GM18873 (cell line): ENCODE data around the gene RPS27A.
"Not testable (repeated sequence)": the region's sequence is repeated elsewhere in the genome, so short reads cannot be mapped to it uniquely, and the experiment has no call there.

Experiments
- ATAC-seq: cut with Tn5 transposase; IDR thresholded peaks from one replicate; pipeline ENCODE4 v1.9.1; 2021; ENCODE audit warnings: mild to moderate bottlenecking, moderate library complexity, moderate number of reproducible peaks; ENCODE audit not compliant: unreplicated experiment, low FRiP score

The RPS27A gene

DNA sequence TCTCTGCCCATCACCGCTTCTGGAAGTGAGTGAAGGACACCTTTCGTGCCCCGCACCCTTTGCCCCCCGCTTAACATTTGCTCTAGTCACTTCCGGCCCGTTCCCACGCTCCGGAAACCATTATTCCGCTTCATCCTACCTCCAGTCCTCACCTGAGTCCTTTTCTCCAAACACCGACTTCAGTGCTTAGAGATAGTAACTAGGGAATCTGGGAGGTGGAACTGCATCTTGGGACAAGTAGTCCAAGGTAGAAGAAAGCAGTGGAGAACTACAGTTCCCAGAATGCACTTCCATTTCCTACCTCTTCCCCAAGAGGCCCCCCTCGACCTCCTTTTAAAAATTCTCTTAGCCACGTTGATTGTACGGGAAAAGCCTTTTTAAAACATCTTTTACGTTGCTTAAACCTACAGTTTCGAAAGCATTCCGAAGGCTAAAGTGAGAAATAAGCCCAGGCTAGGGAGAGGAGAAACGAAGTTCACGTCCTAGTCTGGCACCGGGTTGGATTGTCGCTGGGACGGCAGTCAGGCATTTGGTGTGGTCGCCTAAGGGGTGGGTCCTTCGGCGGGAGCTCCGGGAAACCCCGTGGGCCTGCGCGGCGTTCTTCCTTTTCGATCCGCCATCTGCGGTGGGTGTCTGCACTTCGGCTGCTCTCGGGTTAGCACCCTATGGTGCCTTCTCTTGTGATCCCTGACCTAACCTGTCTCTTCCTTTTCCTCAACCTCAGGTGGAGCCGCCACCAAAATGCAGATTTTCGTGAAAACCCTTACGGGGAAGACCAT is at the start of gene RPS27A, which contains the start of gene CLHC1:
Gene RPS27A (plus strand): TSS at position 605 of the 779 bp plus-strand sequence. CDS start 137 bp downstream, at position 742.
Gene CLHC1 (minus strand): TSS at position 210 of the 779 bp plus-strand sequence. CDS start 9,882 bp downstream, outside the sequence.
- peak; percentile 91 for ATAC-seq

DNA sequence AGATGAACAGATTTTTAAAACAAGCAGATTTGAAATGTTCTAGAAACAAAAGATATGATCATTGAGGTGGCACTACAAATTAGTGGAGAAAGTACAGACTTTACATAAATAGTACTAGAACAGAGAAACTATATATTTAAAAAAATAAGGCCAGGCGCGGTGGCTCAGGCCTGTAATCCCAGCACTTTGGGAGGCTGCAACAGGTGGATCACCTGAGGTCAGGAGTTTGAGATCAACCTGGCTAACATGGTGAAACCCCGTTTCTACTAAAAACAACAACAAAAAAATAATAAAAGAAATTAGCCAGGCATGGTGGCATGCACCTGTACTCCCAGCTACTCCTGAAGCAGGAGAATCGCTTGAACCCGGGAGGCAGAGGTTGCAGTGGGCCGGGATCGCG is 45.7 kb upstream of the RPS27A start:
- ATAC-seq, result not testable (repeated sequence)

DNA sequence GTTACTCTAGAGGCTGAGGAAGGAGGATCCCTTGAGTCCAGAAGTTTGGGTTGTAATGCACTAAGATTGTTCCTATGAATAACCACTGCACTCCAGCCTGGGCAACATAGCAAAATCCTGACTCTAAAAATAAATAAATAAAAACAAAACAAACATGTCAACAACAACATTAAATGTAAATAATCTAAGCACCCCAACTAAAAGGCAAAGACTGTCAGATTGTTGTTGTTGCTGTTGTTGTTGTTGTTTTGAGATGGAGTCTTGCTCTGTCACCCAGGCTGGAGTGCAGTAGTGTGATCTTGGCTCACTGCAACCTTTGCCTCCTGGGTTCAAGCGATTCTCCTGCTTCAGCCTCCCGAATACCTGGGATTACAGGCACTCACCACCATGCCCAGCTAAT is 40.6 kb upstream of the RPS27A start:
- not testable (repeated sequence) for ATAC-seq

DNA sequence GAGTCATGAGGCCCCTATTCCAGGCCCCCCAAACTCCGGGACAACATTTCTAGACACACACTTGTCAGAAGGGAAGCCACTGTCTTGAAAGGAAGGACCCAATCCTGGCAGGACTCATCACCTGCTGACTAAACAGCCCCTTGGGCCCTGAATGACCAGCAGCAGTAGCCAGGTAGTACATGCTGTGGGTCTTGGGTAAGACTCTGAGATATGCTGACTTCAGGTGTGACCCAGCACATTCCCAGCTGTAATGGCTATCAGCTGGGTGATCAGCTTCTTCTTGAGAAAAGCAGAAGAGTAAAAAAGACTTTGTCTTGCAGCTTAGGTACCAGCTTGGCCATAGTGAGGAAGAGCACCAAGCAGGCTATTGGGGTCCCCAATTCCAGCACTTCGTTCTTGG is 36.0 kb upstream of the RPS27A start:
- no peak for ATAC-seq

DNA sequence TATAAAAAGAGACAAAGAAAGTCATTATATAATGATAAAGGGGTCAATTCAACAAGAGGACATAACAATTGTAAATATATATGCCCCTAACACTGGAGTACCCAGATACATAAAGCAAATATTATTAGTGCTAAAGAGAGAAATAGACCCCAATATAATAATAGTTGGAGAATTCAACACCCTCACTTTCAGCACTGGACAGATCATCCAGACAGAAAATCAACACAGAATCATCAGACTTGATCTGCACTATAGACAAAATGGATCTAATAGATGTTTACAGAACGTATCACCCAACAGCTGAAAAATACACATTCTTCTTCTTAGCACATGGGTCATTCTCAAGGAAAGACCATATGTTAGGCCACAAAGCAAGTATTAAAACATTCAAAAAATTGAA is 32.1 kb upstream of the RPS27A start:
- no peak for ATAC-seq

DNA sequence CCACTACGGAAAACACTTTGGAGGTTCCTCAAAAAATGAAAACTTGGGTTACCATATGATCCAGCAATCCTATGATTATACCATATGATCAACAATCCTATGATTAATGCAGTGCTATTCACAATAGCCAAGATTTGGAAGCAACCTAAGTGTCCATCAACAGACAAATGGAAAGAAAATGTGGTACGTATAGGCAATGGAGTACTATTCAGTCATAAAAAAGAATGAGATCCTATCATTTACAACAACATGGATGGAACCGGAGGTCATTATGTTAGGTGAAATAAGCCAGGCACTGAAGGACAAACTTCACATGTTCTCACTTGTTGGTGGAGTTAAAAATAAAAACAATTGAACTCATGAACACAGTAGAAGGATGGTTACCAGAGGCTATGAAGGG is 28.0 kb upstream of the RPS27A start:
- ATAC-seq, result no peak

DNA sequence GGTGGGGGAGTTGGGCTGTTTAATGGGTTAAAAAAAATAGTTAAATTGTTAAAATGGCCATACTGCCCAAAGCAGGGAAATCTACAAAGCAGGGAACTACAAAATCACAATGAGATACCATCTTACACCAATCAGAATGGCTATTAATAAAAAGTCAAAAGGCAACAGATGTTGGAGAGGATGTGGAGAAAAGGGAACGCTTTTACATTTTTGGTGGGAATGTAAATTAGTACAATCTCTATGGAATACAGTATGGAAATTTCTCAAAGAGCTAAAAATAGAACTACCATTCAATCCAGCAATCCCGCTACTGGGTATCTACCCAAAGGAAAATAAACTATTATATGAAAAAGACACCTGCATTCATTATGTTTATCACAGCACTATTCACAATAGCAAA is 27.5 kb upstream of the RPS27A start:
- ATAC-seq, result no peak

DNA sequence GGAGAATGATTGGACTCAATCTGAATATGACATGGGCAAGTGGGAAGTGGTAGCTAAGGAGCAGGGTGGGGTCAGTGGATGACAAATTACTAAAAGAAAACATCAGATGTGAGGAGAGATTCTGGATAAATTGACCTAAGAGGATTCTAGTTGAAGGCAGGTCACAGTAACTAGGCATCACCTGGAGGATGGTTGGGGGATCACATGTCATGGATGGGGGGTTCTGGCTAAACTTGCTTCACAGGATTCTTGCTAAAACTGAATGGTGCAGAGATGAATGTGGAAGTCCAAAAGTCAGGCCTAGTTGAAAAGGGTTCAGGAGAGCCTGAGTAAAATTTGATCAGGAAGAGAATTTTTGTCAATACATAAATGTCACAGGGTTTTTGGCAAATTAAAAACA is 18.7 kb upstream of the RPS27A start:
- ATAC-seq, result no peak

DNA sequence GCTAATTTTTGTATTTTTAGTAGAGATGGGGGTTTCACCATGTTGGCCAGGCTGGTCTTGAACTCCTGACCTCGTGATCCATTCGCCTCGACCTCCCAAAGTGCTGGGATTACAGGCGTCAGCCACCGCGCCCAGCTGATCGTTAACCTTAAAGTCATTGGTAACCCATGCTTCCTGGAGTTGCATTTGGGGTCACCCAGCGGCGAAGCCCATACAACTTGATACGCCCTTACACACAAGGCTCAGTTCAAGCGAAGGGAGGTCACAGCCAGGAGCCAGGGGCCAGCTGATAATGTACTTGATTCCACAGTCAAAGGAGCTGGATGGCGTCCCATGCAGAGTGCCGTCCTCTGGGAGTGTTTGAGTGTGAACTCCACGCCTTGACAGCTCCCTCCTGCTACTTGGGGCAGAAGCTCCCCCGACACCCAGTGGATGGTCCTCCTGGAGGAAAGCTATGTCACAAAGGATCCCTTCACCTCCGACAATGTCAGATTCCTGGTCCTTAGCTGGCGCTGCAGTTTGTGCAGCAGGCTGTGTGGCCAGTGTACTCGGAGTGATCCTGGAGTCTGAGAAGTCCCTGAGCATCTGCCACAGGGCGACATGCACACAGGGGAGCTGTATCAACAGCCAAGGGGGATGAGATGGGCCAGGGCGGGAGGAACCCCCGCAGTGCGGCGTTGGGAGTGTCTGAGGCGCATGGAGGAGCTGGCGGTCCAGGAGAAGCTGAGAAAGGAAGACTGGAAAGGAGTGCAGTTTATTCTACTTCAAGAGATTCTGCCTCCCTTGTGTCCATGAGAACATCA is 8.3 kb upstream of the RPS27A start:
- ATAC-seq, result no peak

DNA sequence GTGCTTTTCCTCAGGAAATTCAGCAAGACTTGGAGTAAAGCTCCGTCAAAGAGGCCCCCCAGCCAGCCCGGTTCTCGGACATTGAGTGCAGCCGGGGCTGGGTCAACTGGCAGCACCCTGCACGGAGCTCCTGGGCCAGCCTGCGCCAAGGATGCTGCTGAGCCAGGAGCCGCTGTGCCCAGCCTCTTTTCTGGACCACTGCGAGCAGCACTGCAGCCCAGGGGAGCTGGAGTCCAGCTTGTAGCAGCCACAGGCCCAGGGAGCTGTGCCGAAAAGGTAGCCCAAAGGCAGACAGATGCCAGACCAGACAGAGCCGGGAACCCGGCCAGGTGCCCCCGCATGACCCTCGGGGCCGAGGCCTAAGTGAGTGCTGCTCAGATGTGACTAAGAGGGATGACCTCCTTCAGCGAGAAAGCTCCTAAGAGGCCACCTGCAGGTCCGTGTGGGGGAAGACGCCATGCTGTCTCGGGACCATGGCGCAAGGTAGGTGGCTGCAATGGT is 7.7 kb upstream of the RPS27A start:
- ATAC-seq, result no peak

DNA sequence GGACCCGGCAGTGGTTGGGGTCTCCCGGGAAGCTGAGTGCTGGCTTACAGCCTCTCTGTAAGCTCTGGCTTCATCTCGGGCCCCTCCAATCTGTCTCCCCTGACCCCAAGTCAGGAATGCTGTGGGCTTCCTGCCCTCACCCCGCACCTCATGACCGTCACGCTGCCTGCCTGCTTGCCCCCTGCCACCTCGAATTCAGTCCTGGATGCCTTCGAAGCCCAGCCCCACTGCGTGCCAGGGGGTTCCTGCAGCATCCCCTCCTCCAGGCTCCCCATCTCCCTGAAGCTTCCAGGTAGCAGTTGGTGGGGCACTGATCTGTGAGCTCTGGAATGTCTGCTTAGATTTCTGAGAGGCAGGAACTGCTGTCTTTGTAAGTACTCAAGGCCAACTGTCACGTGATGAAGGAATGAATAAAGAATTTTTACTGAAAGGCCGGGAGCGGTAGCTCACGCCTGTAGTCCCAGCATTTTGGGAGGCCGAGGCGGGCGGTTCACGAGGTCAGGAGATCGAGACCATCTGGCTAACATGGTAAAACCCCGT is 6.9 kb upstream of the RPS27A start:
- no peak for ATAC-seq

DNA sequence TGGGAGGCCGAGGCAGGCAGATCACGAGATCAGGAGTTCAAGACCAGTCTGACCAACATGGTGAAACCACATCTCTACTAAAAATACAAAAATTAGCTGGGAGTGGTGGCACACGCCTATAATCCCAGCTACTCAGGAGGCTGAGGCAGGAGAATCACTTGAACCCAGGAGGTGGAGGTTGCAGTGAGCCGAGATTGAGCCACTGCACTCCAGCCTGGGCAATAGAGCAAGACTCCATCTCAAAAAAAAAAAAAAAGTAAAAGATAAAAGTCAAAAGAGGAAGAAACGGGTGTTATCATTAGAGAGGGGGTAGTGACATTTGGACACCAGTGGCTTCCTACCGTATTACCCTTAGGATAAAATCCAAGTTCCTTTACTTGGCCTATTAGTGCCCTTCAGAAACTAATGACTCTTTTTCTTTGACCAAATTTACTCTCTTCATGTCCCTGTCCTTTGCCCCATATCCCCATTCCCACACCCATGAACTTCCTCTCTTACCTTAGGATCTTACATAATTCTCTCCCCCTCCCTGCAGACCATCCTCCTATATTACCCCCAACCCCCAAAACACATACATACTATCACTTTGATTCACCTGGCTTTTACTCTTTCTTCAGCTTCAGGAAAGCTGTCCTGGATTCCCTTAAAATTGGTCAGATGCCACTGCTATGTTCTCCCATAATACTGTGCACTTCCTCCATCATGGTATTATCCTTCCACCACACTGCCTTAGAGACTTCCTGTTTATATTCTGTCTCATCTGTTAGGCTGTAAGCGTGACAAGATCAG is 4.9 kb upstream of the RPS27A start:
- ATAC-seq, result not testable (repeated sequence)

DNA sequence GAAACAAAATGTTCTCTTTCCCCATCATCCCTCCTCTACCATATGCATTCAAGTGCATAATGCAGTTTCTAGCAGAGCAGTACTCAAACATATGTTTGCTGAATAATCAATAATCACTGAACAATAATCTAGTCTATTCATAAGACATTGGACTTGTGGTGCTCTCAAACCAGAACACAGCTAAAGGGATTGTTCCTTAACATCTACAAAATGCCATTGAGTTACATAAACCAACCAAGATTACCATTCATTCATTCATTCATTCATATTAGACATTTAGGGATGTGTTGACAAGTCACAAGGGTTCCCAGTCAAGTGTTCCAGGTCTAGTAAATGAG is 4.3 kb upstream of the RPS27A start:
- ATAC-seq, result no peak

DNA sequence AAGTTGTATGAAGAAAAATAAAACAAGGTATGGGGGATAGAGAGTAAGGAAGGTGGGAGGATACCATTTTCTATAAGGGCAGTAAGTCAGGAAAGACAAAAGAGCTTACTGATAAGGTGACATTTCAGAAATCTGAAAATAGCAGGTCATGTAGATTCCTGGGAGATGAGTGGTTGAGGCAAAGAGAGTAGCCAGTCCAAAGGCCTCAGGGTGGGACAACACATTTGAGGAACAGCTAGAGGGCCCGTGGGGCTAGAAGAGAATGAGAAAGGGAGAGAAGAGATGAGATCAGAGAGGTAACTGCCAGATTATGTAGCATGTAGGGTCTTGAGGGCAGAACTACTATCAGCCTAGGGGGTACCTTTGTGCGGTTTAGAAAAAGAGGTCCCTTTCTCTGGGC is 3.3 kb upstream of the RPS27A start:
- no peak for ATAC-seq

DNA sequence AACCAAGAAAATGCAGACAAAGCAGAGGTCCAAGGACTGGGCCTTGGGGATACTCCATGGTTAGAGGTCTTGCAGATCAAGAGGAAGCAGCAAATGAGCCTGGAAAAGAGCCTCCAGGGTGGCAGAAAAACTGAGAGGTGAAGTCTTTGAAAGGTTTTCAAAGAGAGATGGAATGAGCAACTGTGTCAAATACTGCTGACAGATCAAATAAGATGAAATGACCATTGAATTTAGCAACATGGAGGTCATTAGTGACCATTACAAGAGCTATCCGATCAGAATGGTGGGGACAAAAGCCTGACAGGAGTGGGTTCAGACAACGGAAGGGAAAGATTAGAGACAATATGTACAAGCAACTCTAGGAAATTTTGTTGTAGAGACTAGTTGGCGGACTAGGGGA is 1.9 kb upstream of the RPS27A start:
- no peak for ATAC-seq

DNA sequence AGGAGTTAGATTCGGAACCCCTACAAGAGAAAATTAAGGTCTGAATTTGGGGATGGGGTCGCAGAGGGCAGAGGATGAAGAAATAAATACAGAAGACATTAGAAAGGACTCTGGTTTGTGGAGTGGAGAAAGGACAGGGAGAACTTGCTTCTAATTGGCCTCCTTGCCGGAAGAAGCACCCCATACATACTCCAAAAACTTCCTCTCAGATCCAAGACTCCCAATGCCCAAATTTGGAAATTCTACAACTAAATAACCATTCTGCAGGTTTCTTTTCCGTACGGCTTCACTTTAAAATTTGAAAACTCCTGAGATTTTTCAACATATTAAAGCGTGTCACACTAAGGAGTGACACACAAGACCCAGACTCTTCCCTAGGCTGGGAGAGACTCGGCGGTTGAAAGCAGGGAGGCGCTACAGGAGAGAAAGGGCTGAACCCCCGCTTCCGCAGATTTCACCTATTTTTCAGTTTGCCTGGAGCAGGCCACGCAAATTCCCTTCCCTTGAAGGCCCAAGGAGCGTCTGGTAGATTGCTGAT is 873 bp upstream of the RPS27A start:
- ATAC-seq, result no peak

DNA sequence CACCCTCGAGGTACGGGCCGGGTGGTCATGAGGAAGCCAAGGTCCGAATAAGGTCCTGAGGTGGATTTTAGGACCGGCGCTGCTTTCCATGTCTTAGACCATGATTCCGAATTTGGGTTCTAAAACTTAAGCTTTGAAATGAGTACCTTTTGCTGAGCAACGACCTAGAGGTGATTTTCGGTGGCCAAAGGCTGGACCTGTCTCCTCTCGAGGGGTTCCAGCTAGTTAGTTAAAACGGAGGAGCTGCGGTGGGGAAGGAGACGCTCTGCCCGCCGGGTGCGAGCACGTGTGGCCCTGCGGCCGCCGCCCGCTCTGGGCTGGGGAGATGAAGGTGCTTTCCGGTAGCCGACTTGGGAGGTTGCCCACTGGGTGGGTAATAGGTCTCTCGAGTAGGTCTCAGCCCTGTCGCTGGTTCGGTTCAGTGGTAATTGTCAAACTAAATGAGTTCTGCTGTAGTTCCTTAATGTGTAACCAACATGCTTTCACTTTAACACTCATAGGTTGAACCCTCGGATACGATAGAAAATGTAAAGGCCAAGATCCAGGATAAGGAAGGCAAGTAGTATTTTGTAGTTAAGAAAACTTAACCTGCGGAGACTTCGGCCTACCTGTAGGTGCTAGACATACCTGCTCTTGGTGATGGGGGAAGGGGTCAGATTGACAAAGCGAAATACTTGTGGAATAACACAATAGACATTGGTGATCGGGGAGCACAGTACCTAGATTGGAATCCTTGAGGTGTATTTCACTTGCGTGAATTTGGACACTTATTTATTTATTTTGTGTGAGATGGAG is 572 bp downstream of the RPS27A start:
- peak; percentile 19 for ATAC-seq

DNA sequence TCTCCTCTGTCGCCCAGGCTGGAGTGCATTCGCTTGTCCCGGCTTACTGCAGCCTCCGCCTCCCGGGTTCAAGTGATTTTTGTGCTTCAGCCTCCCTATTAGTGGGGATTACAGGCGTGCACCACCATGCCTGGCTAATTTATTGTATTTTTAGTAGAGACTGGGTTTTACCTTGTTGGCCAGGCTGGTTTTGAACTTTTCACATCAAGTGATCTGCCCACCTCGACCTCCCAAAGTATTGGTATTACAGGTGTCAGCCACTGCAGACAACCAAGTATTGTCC is 1.1 kb downstream of the RPS27A start:
- ATAC-seq, result no peak

DNA sequence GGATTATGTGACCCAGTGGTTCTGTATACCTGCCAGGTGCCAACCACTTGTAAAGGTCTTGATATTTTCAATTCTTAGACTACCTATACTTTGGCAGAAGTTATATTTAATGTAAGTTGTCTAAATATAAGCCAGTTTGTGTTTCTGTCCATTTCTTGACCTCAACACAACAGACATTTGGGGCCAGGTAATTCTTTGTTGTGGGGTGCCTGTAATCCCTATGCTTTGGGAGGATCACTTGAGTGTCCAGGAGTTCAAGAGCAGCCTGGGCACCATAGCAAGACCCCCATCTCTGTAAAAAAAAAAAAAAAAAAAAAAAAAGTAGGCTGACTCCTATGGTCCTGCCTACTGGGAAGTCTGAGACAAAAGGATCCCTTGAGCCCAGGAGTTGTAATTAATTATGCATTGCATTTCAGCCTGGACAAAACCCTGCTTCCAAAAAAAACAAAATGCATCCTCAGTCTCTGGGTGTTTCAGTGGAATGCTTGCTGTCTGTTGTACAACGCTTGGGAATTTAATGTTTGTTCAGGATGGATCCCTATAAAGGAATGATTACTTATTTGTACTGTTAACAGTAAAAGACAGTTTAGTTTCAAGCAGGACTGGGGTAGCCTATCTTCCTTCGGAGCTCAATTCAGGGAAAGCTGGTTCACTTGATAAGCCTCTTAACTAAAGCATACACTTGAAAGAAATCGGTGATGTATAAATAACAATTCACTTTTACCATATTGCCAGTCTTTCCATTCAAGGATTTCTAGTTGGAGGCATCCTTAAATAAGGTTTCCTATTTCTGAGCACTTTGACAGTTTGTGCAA is 3.4 kb downstream of the RPS27A start:
- no peak for ATAC-seq
